DMS53 (cell line): ENCODE measurements around the gene RDX.

Experiments
- DNase-seq: peaks from one replicate; lab custom pipeline; 2025; lab: John Stamatoyannopoulos, UW

RDX gene

DNA sequence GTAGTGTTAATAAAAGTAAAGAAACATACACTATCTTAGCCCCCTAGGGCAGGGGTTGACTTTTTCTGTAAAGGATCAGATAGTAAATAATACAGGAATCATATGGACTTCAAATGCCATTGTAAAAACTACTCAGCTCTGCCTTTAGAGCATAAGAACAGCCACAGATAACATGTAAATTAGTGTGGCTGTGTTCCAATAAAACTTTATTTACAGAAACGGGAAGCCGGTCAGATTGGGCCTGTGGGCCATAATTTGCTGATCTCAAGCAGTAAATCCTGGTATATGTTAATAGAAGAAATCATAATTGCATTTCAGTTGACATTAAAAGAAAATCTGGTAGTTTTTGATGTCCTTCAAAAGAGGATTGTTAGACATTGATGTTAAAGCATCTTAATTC is 126.7 kb downstream of the RDX start:
- DNase-seq = no peak

DNA sequence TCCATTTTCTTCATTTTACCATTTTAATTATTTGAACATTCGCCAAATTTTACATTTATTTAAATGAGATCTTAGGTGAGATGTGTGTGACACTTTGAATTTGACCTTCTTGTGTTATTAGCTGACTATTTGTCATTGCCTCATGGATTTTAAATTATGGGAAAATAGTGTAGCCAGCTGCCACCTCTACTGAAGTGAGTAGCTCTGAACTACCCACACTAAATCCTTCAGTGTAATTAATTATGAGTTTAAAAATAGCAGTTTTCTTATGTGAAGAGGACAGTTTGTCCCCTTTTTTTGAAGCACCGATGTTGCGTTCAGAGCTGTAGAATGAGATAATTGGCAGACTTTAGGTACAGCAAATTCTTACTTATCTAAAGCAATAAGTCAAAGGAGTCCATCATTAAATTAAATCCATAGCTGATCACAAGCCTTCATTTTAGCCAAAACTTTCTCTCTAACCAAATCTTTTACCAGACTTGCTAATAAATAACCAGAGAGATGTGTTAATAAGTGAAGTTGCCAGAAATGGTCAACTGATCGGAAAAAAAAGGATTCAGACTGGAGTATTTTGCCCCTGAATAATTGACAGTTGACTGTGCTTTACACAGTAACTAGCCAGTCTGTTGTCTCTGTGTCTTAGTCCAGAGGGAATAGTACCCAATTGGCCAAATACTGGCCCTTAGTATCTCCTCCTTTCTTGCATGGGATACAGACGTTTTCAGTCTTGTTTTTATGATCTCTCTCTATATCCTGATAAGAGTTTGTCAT is 128.2 kb downstream of the RDX start:
- DNase-seq = no peak

DNA sequence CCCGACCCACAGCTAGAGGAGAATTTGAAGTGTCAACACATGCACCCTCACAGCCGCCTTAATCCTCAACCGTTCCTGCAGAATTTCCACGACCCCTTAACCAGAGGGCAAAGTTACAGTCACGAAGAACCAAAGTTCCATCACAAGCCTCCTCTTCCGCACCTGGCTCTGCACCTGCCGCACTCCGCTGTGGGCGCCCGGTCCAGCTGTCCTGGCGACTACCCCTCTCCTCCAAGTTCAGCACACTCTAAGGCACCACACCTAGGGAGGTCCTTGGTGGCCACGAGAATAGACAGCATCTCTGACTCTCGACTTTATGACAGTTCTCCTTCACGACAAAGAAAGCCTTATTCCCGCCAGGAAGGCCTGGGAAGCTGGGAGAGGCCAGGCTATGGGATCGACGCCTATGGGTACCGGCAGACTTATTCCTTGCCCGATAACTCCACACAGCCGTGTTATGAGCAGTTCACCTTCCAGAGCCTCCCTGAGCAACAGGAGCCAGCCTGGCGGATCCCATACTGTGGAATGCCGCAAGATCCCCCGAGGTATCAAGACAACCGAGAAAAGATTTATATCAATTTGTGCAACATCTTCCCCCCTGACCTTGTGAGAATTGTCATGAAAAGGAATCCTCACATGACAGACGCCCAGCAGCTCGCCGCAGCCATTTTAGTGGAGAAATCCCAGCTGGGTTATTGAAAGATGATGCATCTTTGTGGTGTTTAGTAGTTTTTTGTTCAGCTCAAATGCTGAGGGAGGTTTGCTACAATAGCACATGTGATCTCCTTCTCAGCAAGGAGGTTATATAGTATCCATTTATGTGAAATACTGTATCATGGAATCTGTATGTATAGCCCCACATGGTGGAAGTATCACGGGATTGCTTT is 131.1 kb downstream of the RDX start:
- DNase-seq = no peak

DNA sequence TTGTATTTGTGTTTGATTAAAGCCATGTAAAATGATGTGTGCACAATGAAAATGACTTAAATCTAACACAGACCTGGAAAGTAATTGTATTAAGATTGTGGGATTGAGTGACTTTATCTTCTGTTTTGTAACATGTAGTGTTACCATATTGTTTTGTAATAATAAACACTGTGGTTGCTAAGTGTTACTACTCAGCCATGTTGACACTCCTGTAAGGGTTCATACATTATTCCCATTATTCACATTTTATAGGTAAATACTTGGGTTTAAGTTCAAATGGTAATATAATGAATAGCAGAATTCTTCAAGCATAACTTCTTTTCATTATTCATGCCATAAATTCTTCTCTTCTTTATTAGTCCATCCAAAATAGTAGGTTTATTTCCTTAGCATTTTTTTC is 134.2 kb downstream of the RDX start:
- peak; percentile 8 for DNase-seq

DNA sequence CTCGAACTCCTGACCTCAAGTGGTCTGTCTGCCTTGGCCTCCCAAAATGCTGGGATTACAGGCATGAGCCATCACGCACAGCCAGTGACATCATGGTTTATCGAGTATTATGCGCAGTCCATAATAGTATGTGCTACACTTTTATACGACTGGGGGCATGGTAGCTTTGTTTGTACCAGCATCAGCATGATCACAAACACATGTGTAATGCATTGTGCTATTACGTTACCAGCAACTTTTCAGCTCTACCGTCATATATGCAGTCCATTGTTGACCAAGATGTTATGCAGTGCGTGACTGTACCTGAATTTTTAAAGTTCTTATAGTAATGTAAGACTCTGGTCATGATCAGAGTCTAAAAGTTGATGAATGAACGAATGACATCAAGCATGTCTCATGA is 135.4 kb downstream of the RDX start:
- no peak for DNase-seq

DNA sequence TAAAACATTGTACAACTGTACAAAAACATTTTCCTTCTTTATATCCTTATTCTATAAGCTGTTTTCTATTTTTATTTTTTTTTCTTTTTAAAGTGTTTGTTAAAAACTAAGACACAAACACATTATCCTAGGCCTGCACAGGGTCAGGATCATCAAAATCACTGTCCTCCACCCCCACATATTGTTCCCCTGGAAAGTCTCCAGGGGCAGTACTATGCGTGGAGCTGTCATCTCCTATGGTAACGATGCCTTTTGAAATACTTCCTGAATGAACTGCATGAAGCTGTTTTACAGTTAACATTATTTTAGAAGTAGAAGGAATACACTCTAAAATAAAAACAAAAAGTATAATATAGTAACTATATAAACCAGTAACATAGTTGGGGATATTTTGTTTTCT is 136.0 kb downstream of the RDX start:
- no peak for DNase-seq

DNA sequence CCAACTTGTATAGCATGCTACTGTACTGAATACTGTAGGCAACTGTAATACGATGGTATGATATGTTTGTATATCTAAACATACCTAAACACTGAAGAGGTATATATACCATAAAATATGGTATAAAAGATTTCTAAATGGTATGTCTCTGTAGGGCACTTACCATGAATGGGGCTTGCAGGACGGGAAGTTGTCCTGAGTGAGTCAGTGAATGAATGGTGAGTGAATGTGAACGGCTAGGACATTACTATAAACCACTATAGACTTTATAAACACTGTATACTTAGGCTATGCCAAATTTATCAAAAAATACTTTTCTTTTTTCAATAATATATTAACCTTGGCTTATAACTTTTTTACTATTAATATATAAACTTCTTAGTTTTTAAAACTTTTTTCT is 136.4 kb downstream of the RDX start:
- no peak for DNase-seq

DNA sequence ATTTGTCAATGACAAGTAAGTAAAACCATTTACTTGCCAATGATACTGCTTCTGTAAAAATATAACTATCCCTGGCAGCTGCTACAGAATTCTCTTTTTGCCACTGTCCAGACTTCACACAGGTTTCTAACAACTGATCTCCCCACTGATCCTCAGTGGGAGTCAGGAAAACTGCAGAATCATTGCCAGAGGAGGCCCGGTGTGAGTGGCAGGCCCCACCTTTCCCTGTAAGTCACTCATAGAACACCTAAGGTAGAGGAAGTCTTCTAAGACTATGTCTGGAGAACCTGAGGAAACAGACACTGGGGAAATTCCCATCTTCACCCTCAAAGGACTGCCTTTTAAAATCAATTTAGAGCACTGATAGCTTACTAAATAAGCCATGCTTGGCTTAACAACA is 136.9 kb downstream of the RDX start:
- DNase-seq = no peak

DNA sequence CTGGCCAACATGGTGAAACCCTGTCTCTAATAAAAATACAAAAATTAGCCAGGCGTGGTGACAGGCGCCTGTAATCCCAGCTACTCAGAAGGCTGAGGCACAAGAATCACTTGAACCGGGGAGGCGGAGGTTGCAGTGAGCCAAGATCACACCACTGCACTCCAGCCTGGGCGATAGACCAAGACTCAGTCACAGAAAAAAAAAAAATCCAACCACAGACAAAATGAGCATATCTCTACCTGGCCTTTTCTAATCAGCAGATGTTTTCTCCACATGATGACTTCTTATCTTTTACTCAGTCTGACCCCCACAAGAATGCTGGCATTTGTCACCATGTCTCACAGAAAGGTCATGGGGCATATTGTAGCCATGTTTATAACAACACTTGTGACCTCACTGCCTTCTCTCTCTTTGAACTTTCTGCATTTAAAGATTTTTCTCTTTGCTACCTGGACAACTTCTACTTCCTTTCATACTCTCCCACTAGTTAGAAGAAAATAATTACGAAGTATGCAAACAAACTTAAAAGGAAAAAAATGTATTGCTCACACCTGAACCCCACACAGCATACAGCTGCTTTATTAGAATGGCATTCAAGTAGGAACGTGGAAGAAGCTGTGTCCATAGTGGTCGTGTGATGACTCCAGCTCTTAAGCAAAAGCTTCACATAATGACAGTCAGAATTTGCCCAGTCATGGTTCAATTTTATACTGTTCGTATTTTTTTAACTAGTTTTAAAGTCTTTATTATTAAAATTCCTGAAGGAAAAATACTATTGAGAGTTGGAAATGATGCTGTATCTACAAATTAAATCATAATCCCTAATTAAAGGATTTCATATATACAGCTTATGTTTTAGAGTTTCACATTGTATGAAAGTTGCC is 137.9 kb downstream of the RDX start:
- DNase-seq = no peak

DNA sequence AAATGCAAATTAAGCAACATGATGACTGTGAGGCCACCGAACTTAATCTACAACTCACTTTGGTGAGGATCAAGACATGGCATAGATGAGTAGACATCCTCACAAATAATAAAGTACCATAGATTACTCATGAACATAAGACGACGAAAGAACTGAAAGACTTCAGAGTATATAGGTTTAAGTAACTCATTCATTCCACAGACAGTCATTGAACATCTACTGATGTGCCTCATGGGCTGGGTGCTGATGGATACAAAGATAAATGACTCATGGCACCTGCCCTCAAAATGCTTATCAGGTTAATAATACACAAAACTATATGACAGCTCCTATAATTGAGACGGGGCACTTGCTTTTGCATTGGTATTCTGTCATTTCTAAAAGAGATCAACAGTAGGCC is 139.9 kb downstream of the RDX start:
- DNase-seq = no peak

DNA sequence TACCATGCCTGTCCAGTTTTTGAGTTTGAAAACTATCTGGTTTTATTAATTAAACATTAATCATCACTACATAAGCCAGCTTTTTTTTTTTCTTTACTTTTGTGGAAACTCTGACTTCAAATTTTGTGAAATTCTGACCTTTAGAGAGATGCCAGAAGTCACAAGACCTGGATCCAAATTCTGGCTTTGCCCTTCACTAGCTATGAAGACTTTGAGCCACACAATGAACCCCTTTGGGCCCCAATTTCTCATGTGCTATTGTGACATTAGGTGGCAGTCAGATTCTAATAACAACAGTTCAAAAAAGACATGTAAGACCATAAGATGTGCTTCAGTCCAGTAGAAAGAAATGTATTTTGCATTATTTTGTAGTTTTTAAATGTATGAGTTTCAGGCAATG is 142.9 kb downstream of the RDX start:
- DNase-seq = no peak

DNA sequence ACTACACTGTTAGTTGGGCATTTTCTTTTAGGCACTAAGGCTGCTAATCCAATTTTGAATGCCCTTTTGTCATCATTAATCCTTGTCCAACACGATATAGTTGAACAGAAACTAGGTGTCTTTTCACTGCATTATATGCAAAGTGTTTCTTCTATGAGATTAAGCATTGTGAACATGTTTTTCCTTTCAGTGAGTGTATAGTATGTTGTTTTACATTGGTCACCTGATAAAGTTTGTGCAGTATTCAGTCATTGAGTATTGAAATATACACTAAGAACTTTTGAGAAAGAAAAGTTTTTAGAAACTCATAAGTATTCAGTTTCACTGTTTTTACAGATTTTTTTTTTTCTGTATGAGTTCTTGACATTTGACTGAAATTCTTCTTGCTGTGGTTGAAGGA is 144.2 kb downstream of the RDX start:
- no peak for DNase-seq

DNA sequence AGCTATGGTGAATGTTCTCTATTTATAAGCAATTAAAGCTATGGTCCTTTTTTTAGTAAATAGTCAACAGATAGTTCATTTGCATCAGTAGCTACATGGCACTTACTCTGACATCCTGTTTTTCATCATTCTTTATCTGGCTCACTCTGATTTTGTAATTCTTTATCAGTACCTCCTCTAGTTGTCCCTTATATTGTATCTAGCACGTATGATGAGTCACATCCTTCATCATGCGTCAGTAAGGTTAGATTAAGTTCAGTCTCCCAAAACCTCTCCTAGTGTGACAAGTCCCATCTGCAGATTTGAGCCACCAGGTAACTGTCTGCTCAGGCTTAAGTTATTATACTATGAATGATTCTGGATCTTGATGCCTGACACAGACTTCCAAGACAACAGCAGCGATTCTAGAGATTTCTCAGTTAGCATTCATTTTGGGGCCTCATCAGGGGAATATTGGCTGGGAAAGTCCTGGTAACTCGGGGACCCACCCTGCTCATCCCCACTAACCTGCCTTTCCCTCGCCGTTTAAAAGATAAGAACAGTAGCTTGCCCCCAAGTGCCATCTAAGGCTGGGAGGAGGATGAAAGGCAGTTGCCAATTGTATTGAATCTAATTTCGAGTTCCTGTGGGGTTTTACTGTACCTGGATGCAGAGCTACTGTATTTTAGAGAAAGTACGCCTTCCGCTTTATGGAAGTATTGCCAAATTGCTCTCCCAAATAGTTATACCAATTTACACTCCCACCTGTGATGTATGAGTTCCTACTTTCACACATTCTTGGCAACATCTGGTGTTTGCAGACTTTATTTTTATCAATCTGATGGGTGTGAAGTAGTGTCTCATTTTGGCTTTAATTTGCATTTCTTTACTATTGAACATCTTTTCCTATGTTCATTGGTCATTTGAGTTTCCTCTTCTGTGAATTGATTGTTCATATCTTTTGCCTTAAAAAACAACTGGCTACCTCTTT is 147.4 kb downstream of the RDX start:
- no peak for DNase-seq

DNA sequence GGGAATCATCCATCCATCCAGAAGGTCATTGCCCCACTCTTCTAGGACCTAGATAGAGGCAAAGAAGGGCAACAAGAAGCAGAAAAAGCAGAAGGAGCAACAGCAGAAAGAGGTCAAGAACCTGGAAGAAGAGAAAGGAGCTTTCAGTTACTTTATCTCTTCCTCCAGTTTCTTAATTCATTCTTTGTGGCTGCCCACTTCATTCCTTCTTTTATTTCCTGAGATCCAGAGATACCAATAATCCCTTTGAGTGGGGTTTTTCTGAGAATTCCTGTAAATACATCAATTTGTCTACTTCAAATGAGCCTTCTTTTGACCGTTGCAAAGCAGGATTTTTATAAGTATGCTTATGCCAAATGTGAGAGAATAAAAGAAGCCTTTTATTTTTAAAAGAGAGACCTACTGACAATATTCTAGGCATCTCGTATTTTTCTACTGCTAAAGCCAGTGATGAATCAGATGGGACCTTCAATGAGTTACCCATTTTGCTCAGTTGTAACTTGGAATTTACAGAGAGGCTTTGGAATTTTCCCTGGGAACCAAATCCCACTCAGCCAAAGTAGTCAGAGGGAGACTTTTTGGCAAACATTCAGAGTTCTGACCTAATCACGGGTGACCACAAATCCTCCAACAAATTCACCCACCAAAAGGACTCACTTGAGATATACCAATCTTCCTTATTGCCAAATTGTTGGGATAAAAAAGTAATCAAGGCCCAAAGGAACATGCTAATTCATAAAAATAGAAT is 148.3 kb downstream of the RDX start:
- DNase-seq = no peak

DNA sequence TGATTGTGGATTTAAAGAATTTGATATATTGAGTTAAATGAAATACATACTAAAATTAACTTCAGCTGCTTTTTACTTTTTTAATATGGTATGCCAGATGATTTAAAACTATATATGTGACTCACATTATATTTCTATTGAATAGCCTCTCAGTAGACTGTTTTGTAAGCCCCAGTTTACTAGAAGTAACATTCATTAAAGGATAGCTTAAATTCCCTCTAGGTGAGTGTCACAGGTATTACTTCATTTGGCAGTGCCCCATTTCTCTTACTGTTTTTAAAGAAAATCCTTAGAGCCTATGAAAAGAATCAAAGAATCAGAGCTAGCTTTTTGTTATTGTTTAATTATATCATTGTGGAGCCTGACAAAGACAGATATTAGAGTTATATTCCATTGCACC is 154.6 kb downstream of the RDX start:
- no peak for DNase-seq

DNA sequence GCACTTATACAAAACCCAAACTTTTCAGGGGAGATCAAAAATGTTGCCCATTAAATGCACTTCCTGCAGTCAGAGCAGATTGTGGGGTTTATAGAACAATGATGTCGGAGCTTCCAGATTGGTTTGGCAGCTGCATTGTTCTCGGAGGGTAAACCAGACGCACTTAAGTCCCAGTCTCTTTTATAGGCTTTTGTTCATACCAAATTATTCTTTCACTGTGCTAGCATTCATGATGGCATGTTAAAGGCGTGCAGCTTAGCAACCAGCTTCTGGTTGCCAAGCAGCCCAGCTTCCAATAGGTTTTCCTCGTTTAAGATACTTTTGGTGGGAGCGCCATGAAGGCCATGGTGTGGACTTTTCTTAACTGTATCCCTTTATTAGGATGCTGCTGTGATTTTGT is 162.3 kb downstream of the RDX start:
- no peak for DNase-seq

DNA sequence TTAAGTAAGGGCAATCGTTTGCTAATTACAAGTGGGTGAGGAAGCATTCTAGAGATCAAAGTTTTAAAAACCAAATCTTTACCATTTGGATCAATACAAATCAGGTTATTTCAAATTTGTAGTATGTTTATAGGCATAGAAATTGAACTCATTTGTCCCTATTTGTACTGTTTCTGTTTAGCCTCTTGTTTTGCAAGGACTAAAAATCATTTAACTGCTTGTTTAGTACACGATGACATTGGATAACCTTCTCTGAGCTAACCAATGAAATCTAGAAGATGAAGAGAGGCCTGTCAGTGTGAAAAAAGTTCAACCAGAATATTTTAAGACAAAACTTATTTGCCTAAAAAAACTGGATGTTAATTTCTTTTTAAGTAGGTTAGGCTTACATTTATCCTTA is 163.3 kb downstream of the RDX start:
- no peak for DNase-seq

DNA sequence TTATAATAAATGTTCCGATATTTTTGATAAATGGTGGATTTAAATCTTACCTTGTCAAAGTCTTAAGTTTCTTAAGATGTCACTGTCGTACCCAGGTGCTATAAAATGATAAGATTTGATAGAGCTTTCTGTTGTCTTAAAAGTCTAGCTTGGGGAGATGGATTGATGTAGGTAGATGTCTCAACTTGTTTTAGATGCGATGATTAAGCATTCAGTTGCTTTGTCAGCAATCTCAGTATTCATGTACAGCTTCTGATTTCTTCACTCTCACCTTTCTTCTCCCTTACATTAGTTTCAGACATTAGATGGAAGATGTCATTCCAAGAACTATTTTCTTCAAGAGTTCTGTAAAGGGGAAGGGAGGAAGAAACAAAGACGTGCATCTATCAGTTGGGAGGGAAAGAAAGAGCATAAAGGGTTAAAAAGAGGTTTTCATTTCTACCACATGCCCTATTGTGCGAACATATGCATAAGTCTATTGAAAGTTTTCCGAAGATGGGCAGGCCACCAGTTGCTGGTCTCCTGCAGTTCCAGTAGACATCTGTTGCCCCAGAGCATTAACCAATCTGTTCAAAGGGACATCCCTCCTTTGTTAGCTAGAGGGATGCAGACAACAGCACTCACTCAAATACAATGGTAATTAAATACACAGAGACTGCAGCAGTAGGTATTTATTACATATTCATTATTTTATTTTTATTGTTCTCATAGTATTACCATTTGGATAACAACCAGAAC is 164.9 kb downstream of the RDX start:
- no peak for DNase-seq

DNA sequence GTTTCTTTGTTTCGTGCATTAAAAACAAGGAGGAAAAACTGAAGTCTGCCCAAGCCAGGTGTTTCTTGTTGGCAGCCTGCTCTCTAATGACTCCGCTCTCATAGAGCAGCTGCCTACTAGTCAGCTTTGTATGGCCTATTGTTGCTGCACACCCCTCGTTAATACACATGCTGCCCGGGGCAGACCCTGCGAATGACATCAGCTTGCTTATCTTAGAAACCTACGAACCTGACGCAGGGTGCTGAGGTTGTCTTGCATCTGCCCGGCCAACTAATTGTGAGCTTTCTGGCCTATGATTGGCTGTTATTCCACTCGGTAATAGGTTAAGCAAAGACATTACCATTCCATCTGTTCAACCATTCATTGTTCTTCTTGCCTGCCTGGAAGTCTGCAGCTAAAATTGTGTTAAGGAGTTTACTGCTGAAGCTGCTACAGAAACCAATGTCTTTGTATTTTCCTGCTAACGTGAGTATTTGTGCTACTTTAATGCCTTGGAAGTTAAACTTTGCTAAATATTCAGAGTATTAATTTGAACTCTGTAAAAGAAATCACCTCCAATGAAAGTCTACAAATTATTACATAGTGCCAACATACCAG is 165.7 kb downstream of the RDX start:
- DNase-seq = peak; percentile 6
